ENCODE data around the gene GIMAP1. TPM values are rescaled to one million over a fixed set of nuclear protein-coding genes. Genes with fewer than 3 reads are reported as not detected.

Gene GIMAP1
- polyA plus RNA-seq, 1 donor from 2014 or later, result not detected

DNA sequence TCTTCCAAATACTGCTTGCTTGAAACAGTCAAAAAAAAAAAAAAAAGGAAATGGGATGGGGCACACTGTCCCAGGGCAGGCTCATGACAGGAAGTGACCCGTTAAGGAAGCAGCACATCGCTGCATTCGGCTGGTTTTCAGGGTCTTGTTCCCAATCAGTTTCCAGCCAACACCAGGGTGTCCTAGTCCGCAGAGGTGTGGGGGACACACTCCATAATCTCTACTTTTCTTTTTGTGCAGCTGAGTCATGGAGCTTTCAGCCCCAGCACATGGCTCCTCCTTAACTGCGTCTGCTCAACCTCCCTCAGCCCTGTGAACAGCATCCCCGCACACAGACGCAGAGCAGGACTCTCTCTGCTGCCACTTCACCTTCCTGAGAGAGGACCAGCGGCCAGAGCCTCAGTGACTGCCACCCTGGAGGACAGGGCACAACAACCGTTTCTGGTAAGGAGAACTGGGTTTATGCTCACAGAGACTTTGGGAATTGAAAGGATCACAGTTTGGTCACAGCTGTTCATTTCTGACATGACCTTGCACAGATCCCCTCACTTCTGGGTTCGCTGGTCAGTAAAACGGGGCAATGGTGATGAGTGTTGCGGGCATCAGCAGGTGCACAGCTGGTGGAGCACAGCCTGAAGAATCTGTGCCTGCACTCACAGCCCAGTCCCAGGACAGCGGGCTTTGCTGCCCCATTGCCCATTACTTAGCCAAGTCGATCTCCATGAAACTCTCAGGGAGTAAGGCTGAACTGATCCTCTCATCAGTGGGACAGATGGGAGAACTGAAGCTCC is 21.0 kb downstream of the GIMAP1 start, which contains the start of gene GIMAP5:
GIMAP5 (plus strand) TSS at position 154 of the 791 bp plus-strand sequence. CDS start 3,467 bp downstream, outside the sequence.
- H3K4me2 ChIP-seq (ENCODE audit: low read length), result no peak within 1 kb of the TSS
- H3K9me2 ChIP-seq (ENCODE audit: insufficient read depth, low read length), result no peaks in the 10 kb centered on the region
- no peaks in the 10 kb centered on the region for H3K79me2 ChIP-seq (replicated peaks; ENCODE audit: insufficient read depth, low read length)
- H2AFZ ChIP-seq (ENCODE audit: low read depth, low read length), result no peak within 1 kb of the TSS
- no peaks in the 10 kb centered on the region for H3K36me3 ChIP-seq (ENCODE audit: insufficient read depth, low read length)
- no peak within 1 kb of the TSS for H3K9ac ChIP-seq (ENCODE audit: low read length)
- no peaks in the 10 kb centered on the region for H3K9me3 ChIP-seq (ENCODE audit: low read length)
- no peaks in the 10 kb centered on the region for H3F3A ChIP-seq (ENCODE audit: insufficient read depth, low read length, poor library complexity, severe bottlenecking)
- TF ChIP-seq SMC3 (conservative IDR thresholded peaks at IDR 0.05; ENCODE audit: poor library complexity) (no peak), EP300 (conservative IDR thresholded peaks at IDR 0.05; ENCODE audit: poor library complexity, severe bottlenecking) (no peak), MXI1 (conservative IDR thresholded peaks at IDR 0.05; ENCODE audit: poor library complexity, severe bottlenecking) (no peak)
- H3K27me3 ChIP-seq (ENCODE audit: insufficient read depth, low read depth, low read length), result no peaks in the 10 kb centered on the region
- no peaks in the 10 kb centered on the region for H4K20me1 ChIP-seq (ENCODE audit: insufficient read depth)
- H3K4me3 ChIP-seq (ENCODE audit: low read length), result no peak within 1 kb of the TSS
- H3K27ac ChIP-seq (ENCODE audit: low read length), result no peak within 1 kb of the TSS

DNA sequence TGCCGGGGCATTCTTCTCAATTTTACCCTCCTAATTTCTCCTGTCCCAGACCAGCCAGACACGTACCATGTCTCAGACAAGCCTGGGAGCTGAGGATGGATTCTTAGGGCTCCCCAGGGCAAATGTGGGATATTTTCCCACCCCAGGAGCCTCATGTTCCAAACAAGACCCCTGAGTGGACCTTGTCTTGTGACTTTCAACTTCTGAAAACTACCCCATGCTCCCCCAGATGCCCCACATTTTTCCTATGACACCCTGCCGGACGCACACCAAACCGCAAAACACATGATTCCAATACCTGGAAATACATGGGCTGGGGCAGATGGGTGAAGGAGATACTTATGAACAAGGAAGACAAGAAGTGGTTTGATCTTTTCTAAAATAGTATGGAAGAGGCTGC is 21.7 kb downstream of the GIMAP1 start:
- Histone ChIP-seq H2AFZ (ENCODE audit: low read depth, low read length) (no peak overlapping the region), H3K36me3 (ENCODE audit: insufficient read depth, low read length) (no peaks in the 10 kb centered on the region), H3K27ac (ENCODE audit: low read length) (no peak overlapping the region), H3K27me3 (ENCODE audit: insufficient read depth, low read depth, low read length) (no peaks in the 10 kb centered on the region), H4K20me1 (ENCODE audit: insufficient read depth) (no peaks in the 10 kb centered on the region), H3K79me2 (replicated peaks; ENCODE audit: insufficient read depth, low read length) (no peaks in the 10 kb centered on the region), H3K4me2 (ENCODE audit: low read length) (no peak overlapping the region), H3K9me2 (ENCODE audit: insufficient read depth, low read length) (no peaks in the 10 kb centered on the region), H3K9ac (ENCODE audit: low read length) (no peak overlapping the region), H3K9me3 (ENCODE audit: low read length) (no peaks in the 10 kb centered on the region), H3F3A (ENCODE audit: insufficient read depth, low read length, poor library complexity, severe bottlenecking) (no peaks in the 10 kb centered on the region), H3K4me3 (ENCODE audit: low read length) (no peak overlapping the region)
- TF ChIP-seq, protein P1, sequence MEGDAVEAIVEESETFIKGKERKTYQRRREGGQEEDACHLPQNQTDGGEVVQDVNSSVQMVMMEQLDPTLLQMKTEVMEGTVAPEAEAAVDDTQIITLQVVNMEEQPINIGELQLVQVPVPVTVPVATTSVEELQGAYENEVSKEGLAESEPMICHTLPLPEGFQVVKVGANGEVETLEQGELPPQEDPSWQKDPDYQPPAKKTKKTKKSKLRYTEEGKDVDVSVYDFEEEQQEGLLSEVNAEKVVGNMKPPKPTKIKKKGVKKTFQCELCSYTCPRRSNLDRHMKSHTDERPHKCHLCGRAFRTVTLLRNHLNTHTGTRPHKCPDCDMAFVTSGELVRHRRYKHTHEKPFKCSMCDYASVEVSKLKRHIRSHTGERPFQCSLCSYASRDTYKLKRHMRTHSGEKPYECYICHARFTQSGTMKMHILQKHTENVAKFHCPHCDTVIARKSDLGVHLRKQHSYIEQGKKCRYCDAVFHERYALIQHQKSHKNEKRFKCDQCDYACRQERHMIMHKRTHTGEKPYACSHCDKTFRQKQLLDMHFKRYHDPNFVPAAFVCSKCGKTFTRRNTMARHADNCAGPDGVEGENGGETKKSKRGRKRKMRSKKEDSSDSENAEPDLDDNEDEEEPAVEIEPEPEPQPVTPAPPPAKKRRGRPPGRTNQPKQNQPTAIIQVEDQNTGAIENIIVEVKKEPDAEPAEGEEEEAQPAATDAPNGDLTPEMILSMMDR (IDR thresholded peaks at IDR 0.05; ENCODE audit: poor library complexity, severe bottlenecking), result no peak
- TF ChIP-seq EZH2 (IDR thresholded peaks at IDR 0.05; ENCODE audit: borderline replicate concordance, insufficient read depth, low read length, poor library complexity, severe bottlenecking) (no peak), TAF1 (IDR thresholded peaks at IDR 0.05; ENCODE audit: low read depth) (no peak)

DNA sequence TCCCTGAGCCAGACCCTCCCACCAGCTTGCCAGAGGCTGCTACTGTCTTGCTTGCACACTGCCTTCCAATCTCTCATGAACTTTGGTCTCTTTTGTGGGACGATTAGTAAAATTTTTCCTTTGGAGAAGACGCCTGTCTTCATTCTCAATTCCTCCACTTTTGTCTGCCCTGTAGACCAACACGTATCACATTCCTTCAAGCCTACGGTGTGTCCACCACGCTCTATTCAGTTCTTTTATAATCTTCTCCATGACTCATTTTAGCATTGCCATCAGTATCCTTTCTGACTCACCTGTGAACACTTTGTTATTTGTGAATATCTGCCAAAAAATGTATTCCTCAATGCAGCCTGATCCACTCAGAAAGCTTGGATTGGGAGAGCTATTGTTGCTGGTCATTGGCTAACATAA is 22.2 kb downstream of the GIMAP1 start:
- Histone ChIP-seq H3K27me3 (ENCODE audit: insufficient read depth, low read depth, low read length) (no peaks in the 10 kb centered on the region), H3K9me3 (ENCODE audit: low read length) (no peaks in the 10 kb centered on the region), H3F3A (ENCODE audit: insufficient read depth, low read length, poor library complexity, severe bottlenecking) (no peaks in the 10 kb centered on the region), H3K9me2 (ENCODE audit: insufficient read depth, low read length) (no peaks in the 10 kb centered on the region), H3K27ac (ENCODE audit: low read length) (no peak overlapping the region), H3K79me2 (replicated peaks; ENCODE audit: insufficient read depth, low read length) (no peaks in the 10 kb centered on the region), H3K4me3 (ENCODE audit: low read length) (no peak overlapping the region), H3K36me3 (ENCODE audit: insufficient read depth, low read length) (no peaks in the 10 kb centered on the region), H4K20me1 (ENCODE audit: insufficient read depth) (no peaks in the 10 kb centered on the region), H2AFZ (ENCODE audit: low read depth, low read length) (no peak overlapping the region), H3K9ac (ENCODE audit: low read length) (no peak overlapping the region), H3K4me2 (ENCODE audit: low read length) (no peak overlapping the region)
- TF ChIP-seq EZH2 (IDR thresholded peaks at IDR 0.05; ENCODE audit: borderline replicate concordance, insufficient read depth, low read length, poor library complexity, severe bottlenecking), result no peak
- TF ChIP-seq POLR2AphosphoS5 (IDR thresholded peaks at IDR 0.05), result no peak
- TF ChIP-seq, protein P1 (IDR thresholded peaks at IDR 0.05; ENCODE audit: poor library complexity, severe bottlenecking), result no peak
- no peak for TF ChIP-seq SMC3 (conservative IDR thresholded peaks at IDR 0.05; ENCODE audit: poor library complexity)
- TF ChIP-seq MXI1 (conservative IDR thresholded peaks at IDR 0.05; ENCODE audit: poor library complexity, severe bottlenecking), result no peak
- TF ChIP-seq TAF1 (IDR thresholded peaks at IDR 0.05; ENCODE audit: low read depth), result no peak
